Right lobe of liver (tissue), 4 donors: ENCODE measurements around the gene SEC62.

ENCODE experiments used
- POLR2A ChIP-seq: fragments of 450-650 bp; IDR thresholded peaks from one replicate; pipeline ENCODE4 v1.6.1; 2017; ENCODE audit warnings: antibody characterized with exemption, mild to moderate bottlenecking
- TF ChIP-seq, protein P1 (sequence below), 4 donors: fragments of 200-600 bp in 3 of 4; fragments of 450-650 bp in 1 of 4; IDR thresholded peaks; one replicate each; pipeline versions ENCODE4 v1.5.1 to v1.8.0; 2016 to 2022; ENCODE audit warnings: antibody characterized with exemption in 4 of 4, mild to moderate bottlenecking in 2 of 4
- donor health status: DM: no; HTN: no; CAD: no.
- donor health status: DM: no; HTN: no; CAD: no.
- donor health status: DM: no; HTN: yes; CAD: no.

- TF ChIP-seq, protein P1, sequence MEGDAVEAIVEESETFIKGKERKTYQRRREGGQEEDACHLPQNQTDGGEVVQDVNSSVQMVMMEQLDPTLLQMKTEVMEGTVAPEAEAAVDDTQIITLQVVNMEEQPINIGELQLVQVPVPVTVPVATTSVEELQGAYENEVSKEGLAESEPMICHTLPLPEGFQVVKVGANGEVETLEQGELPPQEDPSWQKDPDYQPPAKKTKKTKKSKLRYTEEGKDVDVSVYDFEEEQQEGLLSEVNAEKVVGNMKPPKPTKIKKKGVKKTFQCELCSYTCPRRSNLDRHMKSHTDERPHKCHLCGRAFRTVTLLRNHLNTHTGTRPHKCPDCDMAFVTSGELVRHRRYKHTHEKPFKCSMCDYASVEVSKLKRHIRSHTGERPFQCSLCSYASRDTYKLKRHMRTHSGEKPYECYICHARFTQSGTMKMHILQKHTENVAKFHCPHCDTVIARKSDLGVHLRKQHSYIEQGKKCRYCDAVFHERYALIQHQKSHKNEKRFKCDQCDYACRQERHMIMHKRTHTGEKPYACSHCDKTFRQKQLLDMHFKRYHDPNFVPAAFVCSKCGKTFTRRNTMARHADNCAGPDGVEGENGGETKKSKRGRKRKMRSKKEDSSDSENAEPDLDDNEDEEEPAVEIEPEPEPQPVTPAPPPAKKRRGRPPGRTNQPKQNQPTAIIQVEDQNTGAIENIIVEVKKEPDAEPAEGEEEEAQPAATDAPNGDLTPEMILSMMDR (IDR thresholded peaks at IDR 0.05): no peak
- TF ChIP-seq POLR2A: no peak
These were observed 54.5 kb downstream of the SEC62 start for GRCh38 chr3:170021083-170021482.
